Activated CD4-positive, alpha-beta T cell treated with anti-CD3 and anti-CD28 coated beads, Interleukin-2, amount 50 U/mL, for 16 hours (primary cell): Measurements from ENCODE around the gene DNAH1.

Source experiments
- DNase-seq: peaks from one replicate; pipeline ENCODE4 v3.0.0-alpha.2; 2020

Gene DNAH1

DNA sequence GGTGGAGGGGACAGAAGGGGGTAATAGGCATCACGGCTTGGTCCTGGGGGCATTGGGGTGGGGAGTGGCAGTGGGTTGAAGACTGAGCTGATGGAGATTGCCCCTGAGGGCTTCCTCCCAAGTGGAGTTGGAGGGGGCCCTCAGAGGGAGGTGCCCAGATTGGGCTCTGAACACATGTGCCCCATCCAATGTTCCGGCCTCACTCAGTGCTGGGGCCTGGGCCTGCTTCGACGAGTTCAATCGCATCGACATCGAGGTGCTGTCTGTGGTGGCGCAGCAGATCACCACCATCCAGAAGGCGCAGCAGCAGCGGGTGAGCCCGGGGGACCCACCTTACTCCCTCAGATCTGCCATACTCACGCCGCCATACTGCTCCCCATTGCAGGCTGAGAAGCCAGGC, 45.3 kb downstream of the DNAH1 start:
- no peak for DNase-seq

GRCh38 chr3:52361898-52362297, 45.8 kb downstream of the DNAH1 start:
- DNase-seq, result no peak

DNA sequence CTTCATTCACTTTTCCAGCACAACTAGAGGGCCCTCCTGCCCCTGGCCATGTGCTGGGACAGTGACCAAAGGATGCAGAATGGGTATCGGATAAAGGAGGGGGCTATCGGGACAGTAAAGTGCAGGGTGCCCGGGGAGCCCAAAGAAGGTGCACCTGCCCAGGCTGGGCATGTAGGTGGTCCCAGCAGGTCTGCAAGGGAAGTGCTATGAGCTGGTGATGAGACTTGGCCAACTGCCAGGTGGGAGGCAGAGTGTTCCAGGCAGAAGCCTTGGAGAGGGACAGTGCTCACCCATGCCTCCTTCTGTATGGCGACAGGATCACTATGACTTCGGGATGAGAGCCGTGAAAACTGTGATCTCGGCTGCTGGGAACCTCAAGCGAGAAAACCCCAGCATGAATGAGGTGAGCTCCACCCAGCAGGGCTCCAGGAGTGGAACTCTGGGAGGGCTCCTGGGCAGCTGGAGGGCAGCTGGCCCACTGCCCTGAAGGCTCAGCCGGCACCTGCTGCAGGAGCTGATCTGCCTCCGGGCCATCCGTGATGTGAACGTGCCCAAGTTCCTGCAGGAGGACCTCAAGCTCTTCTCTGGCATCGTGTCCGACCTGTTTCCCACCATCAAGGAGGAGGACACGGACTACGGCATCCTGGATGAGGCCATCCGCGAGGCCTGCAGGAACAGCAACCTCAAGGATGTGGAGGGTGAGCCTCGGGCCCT, 48.4 kb downstream of the DNAH1 start:
- DNase-seq, result no peak

DNA sequence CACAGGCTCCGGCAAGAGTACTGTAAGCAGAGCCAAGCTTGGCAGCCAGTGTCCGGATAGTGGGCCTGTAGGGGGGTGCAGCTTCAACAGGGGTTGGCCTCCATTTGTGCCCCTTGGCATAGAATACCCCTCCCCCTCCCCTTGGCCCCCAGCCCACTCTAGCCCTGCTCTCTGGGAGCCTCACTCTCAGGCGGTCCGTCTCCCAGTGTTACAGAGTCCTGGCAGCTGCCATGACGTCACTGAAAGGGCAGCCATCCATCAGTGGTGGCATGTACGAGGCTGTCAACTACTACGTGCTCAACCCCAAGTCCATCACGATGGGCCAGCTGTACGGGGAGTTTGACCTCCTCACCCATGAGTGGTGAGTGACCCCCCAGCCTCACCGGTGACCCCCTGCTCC, 50.4 kb downstream of the DNAH1 start:
- DNase-seq, result no peak

- DNase-seq, result no peak
Measured at GRCh38 chr3:52367891-52368880, 52.1 kb downstream of the DNAH1 start.

DNA sequence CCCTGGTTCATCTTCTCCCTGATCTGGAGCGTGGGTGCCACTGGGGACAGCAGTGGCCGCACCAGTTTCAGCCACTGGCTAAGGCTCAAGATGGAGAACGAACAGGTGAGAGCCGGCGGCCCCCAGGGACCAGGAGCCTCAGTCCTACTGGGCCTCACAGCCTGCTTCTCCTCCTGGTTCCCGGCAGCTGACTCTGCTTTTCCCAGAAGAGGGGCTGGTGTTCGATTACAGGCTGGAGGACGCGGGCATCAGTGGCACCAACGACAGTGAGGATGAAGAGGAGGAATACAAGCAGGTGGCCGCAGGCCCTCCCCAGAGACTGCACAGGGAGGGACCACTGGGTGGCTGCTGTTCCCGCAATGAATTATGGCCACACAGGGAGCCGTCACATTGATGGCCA, 54.4 kb downstream of the DNAH1 start:
- no peak for DNase-seq

- DNase-seq, result no peak
Measured at GRCh38 chr3:52372822-52373504, 56.8 kb downstream of the DNAH1 start.

GRCh38 chr3:52373676-52374075, 57.6 kb downstream of the DNAH1 start:
- no peak for DNase-seq

DNA sequence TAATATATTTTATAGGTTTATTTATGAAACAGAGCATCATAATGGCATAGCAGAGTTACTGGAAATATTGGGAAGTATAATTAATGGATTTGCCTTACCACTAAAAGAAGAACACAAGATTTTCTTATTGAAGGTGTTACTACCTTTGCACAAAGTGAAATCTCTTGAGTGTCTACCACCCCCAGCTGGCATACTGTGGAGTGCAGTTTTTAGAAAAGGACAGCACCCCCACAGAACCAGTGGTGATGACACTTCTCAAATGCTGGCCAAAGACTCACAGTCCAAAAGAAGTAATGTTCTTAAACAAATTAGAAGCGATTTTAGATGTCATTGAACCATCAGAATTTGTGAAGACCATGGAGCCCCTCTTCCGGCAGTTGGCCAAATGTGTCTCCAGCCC, 58.1 kb downstream of the DNAH1 start:
- no peak for DNase-seq

DNA sequence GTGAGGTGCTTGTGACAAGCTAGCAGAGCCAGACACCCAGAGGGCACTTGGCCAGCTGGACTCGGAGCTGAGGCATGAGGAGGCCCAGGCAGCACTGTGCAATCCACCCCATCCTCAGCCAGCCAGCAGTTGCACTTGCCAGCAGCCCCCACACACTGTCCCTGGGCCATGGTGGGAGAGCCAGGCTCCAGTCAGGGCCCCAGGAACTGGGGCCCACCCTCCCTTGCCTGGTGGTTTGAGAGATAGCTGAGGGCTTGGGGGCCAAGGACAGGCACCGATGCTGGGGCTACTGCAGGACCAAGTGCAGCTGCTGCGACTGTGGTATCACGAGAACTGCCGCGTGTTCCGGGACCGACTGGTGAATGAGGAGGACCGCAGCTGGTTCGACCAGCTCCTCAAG, 63.5 kb downstream of the DNAH1 start:
- DNase-seq, result no peak

GRCh38 chr3:52380023-52380422, 63.9 kb downstream of the DNAH1 start:
- no peak for DNase-seq

DNA sequence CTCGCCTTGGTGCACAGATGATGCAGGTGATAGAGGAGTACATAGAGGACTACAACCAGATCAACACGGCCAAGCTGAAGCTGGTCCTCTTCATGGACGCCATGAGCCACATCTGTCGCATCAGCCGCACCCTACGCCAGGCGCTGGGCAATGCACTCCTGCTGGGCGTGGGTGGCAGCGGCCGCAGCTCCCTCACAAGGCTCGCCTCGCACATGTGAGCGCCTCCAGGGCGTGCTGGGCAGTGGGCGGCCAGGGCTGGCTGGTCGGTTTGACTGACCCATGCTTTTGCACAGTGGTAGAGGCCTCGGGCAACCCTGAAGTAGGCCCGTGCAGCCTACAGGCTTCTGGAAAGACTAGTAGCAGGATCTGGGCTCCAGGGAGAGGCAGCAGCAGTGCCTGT, 65.5 kb downstream of the DNAH1 start:
- no peak for DNase-seq

DNA sequence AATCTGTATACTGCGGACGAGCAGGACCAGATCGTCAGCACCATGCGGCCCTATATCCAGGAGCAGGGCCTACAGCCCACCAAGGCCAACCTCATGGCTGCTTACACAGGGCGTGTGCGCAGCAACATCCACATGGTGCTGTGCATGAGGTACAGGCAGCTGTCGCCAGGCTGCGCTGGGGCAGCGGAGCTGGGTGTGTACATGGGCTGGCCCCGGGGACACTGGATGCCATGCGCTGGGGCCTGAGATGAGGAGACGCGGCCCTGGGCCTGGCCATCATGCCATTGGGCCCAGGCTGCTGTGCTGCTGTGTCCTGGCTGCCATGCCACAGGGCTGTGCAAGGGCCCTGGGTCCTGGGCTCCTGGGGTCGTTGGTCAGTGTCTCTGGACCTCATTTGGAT, 67.3 kb downstream of the DNAH1 start:
- DNase-seq, result no peak

- no peak for DNase-seq
Measured at GRCh38 chr3:52384019-52384761, 68.1 kb downstream of the DNAH1 start.

DNA sequence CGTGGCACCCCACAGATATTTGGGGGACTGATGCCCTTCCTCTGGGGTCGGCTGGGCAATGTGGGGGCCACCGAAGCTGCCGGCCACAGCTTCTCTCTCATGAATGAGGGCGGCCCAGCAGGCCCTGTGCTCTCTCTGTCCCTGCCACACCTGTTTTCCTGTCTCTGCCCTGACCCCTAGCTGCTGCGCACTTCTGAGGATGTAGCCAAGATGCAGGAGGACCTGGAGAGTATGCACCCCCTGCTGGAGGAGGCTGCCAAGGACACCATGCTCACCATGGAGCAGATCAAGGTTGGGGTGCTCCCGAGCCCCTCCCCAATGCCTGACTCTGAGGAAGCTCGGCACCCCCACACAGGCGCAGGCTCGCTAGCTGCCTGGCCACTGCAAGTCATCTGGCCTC, 69.0 kb downstream of the DNAH1 start:
- peak; percentile 31 for DNase-seq

- DNase-seq, result no peak
Measured at GRCh38 chr3:52387481-52387880, 71.4 kb downstream of the DNAH1 start.

- no peak for DNase-seq
Measured at GRCh38 chr3:52388348-52388821, 72.3 kb downstream of the DNAH1 start.

DNA sequence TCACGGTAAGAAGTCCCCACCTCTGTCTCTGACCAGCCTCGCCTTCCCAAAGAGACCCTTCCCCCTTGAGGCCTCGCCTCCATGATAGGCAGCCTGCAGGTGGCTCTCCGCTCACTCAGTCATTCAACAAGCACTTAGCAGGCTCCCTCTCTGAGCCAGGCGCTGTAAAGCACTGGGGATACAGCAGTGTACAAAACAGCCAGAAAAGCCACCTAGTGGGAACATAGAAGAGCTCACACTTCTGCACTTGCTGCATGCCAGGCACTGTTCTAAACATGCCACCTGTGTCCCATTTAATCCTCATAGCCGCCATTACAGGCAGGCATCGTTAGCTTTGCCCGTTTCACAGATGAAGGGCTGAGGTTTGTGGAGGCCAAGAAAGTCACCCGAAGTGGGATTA, 72.8 kb downstream of the DNAH1 start:
- DNase-seq, result no peak

DNA sequence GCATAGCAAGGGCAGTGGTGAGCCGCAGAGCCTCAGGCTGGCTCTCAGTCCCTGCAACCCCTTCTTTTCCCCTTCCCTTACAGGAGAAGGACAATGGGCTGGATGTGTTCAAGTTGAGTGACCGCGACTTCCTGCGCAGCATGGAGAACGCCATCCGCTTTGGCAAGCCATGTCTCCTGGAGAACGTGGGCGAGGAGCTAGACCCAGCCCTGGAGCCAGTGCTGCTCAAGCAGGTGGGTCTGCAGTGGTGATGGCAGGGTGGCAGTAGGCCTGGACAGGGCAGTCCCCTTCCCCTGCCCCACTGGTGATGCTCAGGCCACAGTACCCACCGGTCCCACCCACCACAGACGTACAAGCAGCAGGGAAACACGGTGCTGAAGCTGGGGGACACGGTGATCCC, 75.0 kb downstream of the DNAH1 start:
- DNase-seq, result no peak

DNA sequence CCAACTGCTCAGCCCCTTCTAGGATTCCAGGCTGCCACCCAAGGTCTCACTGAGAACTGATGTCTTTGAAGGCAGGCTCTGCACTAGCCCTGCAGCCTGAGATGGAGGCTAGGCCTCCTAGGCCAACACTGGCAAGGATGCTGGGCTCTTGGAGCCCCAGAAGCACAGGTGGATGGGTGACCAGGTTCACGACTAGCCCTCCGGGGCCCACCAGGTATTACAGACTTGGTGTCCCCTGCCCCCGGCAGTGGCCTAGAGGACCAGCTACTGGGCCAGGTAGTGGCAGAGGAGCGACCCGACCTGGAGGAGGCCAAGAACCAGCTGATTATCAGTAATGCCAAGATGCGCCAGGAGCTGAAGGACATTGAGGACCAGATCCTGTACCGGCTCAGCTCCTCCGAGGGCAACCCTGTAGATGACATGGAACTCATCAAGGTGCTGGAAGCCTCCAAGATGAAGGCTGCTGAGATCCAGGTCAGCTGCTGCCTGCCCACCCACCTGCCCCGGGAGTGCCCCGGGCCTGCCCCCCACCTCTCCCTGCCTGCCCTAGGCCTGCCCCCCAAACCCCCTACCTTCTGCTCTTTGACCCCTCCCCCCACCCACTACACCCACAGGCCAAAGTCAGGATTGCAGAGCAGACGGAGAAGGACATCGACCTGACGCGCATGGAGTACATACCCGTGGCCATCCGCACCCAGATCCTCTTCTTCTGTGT, 76.3 kb downstream of the DNAH1 start:
- no peak for DNase-seq

GRCh38 chr3:52393131-52393807, 77.2 kb downstream of the DNAH1 start:
- DNase-seq, result no peak
